ENCODE results near the gene MAPK6.
"Not testable (repeated sequence)": the region's sequence is repeated elsewhere in the genome, so short reads cannot be mapped to it uniquely, and the experiment has no call there.

Gene MAPK6

DNA sequence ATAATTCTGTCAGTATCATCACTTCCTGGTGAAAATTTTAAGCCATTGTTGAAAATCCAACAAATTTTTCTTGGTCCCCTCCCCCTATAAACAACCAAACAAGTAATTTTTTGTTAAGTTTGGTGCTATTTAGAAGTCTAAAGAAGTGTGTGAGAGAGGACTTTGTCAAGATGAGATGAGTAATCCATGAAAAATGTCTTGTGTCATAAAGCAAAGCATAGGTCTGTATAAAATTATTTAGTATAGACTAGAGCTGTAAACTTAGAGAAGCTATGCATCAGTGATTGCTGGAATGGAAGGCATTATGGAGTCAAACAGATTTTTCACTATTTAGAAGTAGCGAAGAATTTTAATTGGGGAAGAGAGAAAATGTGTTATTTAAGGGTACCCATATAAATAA lies 31.4 kb downstream of the MAPK6 start:
- DNase-seq, result no peak

GRCh38 chr15:52052066-52052935 lies 33.3 kb downstream of the MAPK6 start:
- no peak for DNase-seq

- no peak for DNase-seq
Observed at GRCh38 chr15:52054381-52054780, 35.4 kb downstream of the MAPK6 start.

- not testable (repeated sequence) for DNase-seq
Observed at GRCh38 chr15:52054858-52055257, 35.8 kb downstream of the MAPK6 start.

DNA sequence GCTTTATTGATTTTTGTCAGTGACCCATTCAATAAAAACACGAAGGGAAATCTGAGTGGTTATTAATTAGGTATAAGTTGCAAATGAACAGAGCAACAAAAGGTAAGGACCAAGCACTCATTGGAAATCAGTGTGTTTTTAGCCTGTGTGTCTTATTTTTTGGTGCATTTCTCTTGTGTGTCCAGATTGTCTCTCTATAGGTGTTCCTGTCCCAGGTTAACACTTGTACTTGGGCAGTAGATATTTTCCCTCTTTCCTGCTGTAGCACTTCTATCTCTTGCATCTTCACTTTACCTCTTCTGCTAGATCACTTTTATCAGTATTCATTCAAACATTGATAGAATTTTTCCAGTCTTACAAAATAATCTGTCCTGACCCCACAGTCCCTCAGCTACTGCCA lies 37.0 kb downstream of the MAPK6 start:
- DNase-seq, result no peak

DNA sequence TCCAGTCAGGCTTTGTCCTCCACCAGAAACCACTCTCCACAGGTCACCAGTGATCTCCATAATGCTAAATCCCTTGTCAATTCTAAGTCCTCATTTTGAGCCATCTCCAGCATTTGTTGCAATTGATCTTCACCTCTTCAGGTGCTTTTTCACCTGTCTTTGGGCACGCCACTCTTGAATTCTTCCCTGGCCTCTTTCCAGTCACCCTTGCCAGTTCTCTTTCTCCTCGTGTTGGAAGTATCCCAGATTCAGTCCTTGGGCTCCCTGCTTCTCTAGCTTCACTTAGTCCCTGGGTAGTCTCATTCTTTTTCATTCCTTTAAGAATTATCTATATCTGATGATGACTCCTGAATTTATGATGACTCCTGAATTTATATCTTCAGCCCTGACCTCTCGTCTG lies 37.5 kb downstream of the MAPK6 start:
- DNase-seq, result no peak

DNA sequence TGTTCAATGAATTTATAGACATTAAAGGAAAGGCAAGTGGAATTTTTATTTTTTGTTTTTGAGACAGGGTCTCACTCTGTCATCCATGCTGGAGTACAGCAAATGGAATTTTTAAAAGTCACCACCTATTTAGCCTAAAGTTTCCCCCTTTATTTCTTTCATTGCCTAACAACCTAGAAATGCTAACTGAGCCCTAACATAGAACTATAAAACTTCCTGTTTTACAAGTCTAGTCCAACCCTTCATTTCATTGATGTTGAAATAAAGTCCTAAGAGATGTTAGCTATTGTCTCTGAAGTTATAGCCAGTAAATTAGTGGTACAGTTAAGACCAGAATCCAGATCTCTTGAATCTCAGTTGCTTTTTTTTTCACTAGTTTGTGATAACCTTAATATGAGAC lies 39.0 kb downstream of the MAPK6 start:
- no peak for DNase-seq

DNA sequence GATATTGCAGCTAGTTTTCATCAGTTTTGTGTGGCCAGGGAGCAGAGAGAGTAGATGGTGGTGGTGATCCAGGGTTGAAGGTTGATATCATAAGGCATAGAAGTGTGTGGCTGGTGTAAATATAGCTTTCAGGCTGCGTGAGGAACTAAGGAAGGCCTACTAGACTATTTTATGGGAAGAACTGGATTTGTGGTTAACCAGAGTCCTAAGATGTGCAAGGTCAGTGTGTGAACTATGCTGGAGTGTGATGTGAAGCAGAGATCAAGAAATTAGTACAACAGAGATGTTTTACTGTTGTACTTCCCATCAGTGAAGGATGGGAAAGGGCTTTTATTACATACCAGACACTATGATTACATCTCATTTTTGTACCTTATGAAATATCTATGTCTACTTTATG lies 41.5 kb downstream of the MAPK6 start:
- no peak for DNase-seq

DNA sequence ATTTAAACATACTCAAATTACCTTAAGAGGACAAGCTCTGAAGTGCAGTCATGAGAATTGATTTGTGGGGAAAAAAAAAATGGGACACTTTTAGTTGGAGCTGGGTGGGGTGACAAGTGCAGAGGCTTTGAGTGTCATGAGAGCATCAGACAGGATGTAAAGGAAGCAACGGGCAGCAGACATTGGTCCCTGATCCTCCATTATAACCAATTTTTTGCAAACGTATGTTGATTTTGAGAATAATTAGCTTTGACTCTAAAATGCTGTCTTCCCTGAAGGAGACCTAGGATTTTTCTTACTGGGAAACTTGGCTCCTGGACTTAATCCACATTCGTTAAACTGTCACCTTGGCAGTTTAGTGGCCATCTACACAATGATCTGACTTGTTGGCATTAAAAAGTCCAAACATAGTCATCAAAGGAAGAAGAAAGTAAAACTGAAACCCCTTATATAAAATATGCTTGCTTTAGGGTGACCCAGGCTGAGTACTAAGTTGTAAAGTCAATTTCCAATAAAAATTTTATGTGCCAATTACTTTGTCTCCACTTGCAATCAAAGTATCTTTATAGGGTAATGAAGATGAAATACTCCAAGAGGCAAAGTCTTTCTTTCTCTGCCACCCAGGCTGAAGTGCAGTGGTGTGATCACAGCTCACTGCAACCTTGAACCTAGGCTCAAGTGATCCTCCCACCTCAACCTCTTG lies 48.0 kb downstream of the MAPK6 start:
- no peak for DNase-seq

DNA sequence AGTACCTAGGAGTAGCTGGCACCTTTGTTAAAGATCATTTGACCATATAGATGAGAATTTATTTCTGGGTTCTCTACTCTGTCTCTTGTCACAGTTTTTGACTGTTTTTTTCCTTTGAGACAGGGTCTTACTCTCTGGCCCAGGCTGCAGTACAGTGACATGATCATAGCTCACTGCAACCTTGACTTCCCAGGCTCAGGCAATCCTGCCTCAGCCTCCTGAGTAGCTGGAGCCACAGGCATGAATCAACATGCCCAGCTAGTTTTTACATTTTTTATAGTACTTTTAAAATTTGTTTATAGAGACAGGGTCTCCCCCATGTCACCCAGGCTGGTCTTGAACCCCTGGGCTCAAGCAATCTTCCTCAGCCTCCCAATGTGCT lies 48.5 kb downstream of the MAPK6 start:
- DNase-seq, result no peak

DNA sequence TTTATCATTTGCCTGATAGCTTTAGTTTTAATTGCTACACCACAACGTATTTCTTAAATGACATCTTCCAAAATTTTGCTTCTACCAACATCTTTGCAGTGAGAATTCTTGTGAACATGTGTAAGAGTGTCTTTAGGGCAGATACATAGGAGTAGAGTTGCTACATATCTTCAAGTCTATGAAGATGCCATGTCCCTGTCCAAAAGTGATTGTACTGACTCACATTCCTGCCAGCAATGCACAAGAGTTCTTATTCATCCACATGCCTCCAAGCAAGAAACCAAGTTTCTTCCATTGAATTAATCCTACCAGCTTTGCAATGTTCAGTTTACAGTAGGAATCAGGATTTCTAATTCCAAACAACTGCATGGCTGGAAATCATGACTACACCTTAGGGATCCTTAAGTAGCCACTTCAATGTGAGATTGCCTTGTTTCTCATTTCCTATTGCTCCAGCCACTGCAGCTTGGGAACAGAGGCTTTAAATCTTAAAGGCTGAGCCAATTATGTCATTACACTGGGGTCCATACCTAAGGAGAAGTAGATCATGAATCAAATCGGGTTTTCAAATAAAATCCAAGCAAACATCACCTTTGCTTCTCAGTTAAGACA lies 49.1 kb downstream of the MAPK6 start:
- no peak for DNase-seq

- DNase-seq, result no peak
Observed at GRCh38 chr15:52069559-52069958, 50.5 kb downstream of the MAPK6 start.

- no peak for DNase-seq
Observed at GRCh38 chr15:52071570-52071969, 52.6 kb downstream of the MAPK6 start.

GRCh38 chr15:52076889-52077781 lies 58.1 kb downstream of the MAPK6 start:
- no peak for DNase-seq

- no peak for DNase-seq
Observed at GRCh38 chr15:52078197-52078875, 59.3 kb downstream of the MAPK6 start.

DNA sequence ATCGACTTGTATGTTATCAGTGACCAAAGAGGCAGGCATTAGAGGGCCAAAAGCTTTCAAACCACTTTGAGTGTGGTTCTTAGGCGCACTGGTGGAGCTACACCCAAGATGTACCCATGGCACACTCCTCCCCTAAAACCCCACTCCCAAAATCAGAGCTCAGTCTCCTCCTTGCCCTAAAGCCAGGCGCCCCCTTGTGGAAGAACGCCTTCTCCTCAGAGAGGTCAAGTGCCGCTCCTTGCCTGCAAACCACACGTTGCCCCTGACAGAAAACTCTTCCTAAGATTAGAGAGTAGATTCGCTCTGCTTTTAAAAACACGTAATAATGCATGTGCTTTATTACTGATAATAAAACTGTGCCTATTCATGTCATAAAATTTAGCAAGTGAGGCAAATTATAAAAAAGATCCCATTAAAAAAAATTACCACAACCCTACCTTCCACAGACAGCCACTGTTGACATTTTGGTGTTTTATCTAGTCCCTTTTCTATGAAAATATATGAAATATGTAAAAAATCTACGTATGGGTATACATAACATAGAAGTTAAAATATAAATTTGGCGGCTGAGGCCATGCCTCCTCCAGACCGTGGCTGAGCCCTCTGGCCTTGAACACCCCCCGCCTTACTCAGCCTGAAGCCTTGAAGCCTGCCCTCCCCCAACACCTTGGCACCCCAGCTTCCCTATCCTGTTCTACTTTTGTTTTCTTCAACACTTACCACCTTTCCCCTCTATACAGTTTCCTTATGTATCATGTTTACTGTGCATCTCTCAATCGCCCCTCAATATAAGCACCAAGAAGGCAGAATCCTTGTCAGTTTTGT lies 60.1 kb downstream of the MAPK6 start:
- DNase-seq, result peak; percentile 87

- no peak for DNase-seq
Observed at GRCh38 chr15:52080031-52080430, 61.0 kb downstream of the MAPK6 start.

- no peak for DNase-seq
Observed at GRCh38 chr15:52080706-52081392, 61.8 kb downstream of the MAPK6 start.

DNA sequence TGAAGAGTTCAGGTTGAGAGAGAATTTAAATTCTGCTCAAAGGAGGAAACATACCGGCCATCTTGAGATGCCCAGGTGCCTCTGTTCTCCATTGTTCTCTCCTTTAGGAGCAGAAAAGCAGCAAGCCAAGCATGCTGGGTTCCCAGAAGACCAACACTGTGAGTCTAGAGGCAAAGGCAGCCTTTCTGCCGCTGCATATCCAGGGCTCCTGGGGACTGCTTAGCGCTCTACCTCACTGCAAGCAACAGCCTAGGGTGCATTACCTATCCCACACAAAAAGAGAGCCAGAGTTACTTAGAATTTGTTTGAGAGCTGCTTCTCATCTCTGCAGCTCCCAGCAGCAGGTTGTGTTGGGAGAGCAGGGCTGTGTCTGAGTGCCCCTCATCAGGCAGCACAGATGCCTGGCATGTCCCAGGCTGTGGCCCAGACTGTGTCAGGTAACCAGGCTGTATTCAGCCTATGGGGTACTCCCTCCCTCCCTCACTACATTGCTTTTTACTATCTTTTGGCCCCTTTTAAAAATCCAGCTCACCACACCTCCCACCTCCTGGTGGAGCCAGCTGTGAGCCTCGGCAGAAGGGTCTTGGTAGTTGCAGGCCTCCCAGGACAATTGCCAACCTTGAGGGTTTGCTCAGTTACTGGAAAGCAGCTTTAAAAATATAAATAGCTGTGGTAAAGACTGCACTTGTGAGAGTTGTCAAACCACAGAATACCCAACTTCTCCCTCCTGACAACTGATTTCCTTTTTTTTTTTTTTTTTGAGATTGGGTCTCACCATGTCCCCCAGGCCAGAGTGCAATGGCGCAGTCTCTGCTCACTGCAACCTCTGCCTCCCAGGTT lies 63.4 kb downstream of the MAPK6 start:
- DNase-seq, result no peak

DNA sequence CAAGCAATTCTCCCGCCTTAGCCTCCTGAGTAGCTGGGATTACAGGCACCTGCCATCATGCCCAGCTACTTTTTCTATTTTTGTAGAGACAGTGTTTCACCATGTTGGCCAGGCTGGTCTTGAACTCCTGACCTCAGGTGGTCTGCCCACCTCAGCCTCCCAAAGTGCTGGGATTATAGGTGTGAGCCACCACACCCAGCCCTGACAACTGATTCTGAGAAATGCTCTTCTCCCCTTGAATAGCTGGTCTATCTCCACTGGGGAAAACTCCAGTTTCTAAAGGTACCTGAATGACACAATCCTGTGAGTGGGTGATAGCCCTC lies 64.0 kb downstream of the MAPK6 start:
- DNase-seq, result not testable (repeated sequence)

All from activated CD4-positive, alpha-beta T cell treated with anti-CD3 and anti-CD28 coated beads, Interleukin-2, amount 50 U/mL, for 1 hour (primary cell).